Measurements from ENCODE around the gene CSNK2A2. TPM values are rescaled to one million over a fixed set of nuclear protein-coding genes. Genes with fewer than 3 reads are reported as not detected.

The CSNK2A2 gene
- polyA plus RNA-seq, 1 donor from 2014 or later, result 36.7 TPM

DNA sequence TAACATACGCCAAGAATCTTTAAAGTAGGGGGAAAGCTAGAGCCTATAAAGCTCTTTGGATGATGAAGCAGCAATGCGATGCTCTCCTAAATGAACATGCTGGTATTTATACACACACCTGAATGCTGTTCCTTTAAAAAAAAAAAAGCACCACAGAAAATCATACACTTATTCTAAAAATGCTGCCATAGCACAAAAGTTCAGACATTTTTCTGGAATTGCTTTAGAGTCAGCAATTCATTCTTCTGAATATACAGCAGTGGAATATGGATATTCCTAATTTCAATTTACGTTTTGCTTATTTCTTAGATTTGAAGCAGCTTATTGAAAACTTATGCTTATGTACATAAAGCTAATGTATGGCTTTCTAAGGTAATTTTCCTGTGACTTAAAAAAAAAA lies 3.1 kb downstream of the CSNK2A2 start:
- peaks cover 8% of the 10 kb centered on the region for H3K36me3 ChIP-seq (ENCODE audit: insufficient read depth, low read length)

DNA sequence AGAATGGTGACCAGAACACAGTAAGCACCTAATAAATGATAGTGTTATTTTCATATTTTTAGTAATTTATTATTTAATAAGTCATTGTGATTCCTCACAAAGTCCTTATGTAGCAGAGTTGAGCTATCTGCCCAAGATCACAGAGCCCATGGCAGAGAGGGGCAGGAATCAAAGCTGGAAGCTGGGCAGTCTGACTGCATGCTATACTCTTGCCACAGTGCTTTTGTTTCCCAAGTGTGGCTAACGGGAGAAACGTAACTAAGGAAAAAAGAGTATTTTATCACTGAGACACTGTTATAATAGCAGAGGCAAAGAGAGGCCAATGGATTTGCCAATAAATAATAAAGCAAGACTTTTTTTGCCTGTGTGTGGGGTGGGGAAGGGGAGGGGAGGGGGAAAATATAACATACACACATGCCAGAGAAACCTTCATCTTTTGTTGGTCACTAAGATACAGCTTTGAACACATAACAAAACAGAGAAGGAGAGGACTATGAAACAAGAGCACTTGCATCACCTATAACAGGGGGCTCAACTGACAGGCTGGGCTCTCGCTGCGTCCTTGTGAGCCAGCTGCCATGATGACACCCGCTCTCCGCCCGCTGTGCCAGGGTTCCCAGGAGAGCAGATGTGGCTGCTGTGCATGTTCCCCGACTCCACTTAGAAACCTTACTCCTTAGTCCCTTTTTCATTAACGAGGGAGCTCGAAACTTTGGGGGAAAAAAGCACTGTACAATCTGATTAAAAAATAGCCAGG lies 10.1 kb downstream of the CSNK2A2 start:
- Histone ChIP-seq H3K27ac (ENCODE audit: low read length) (no peak overlapping the region), H3K4me2 (ENCODE audit: low read length) (no peak overlapping the region), H3K27me3 (ENCODE audit: insufficient read depth, low read depth, low read length) (no peaks in the 10 kb centered on the region), H3K79me2 (replicated peaks; ENCODE audit: insufficient read depth, low read length) (peaks cover 14% of the 10 kb centered on the region), H3K4me3 (ENCODE audit: low read length) (no peak overlapping the region), H3F3A (ENCODE audit: insufficient read depth, low read length, poor library complexity, severe bottlenecking) (no peaks in the 10 kb centered on the region), H3K9me3 (ENCODE audit: low read length) (no peaks in the 10 kb centered on the region), H2AFZ (ENCODE audit: low read depth, low read length) (no peak overlapping the region), H3K36me3 (ENCODE audit: insufficient read depth, low read length) (peaks cover 13% of the 10 kb centered on the region), H4K20me1 (ENCODE audit: insufficient read depth) (no peaks in the 10 kb centered on the region), H3K9me2 (ENCODE audit: insufficient read depth, low read length) (no peaks in the 10 kb centered on the region), H3K9ac (ENCODE audit: low read length) (no peak overlapping the region)
- TF ChIP-seq TAF1 (IDR thresholded peaks at IDR 0.05; ENCODE audit: low read depth), result no peak
- no peak for TF ChIP-seq EZH2 (IDR thresholded peaks at IDR 0.05; ENCODE audit: borderline replicate concordance, insufficient read depth, low read length, poor library complexity, severe bottlenecking)
- TF ChIP-seq MXI1 (conservative IDR thresholded peaks at IDR 0.05; ENCODE audit: poor library complexity, severe bottlenecking), result no peak
- TF ChIP-seq EP300 (conservative IDR thresholded peaks at IDR 0.05; ENCODE audit: poor library complexity, severe bottlenecking), result no peak
- TF ChIP-seq POLR2AphosphoS5 (IDR thresholded peaks at IDR 0.05), result no peak

More for the DNA sequence above, 3.1 kb downstream of the CSNK2A2 start:
- Histone ChIP-seq H3K9me3 (ENCODE audit: low read length) (no peaks in the 10 kb centered on the region), H3K79me2 (replicated peaks; ENCODE audit: insufficient read depth, low read length) (peaks cover 28% of the 10 kb centered on the region), H4K20me1 (ENCODE audit: insufficient read depth) (no peaks in the 10 kb centered on the region), H3K27ac (ENCODE audit: low read length) (no peak overlapping the region), H3K27me3 (ENCODE audit: insufficient read depth, low read depth, low read length) (no peaks in the 10 kb centered on the region), H3K4me3 (ENCODE audit: low read length) (no peak overlapping the region), H3K9ac (ENCODE audit: low read length) (no peak overlapping the region), H3K4me2 (ENCODE audit: low read length) (no peak overlapping the region), H3K9me2 (ENCODE audit: insufficient read depth, low read length) (no peaks in the 10 kb centered on the region), H2AFZ (ENCODE audit: low read depth, low read length) (no peak overlapping the region), H3F3A (ENCODE audit: insufficient read depth, low read length, poor library complexity, severe bottlenecking) (no peaks in the 10 kb centered on the region)
- TF ChIP-seq EP300 (conservative IDR thresholded peaks at IDR 0.05; ENCODE audit: poor library complexity, severe bottlenecking) (no peak), SMC3 (conservative IDR thresholded peaks at IDR 0.05; ENCODE audit: poor library complexity) (no peak), EZH2 (IDR thresholded peaks at IDR 0.05; ENCODE audit: borderline replicate concordance, insufficient read depth, low read length, poor library complexity, severe bottlenecking) (no peak), RAD21 (conservative IDR thresholded peaks at IDR 0.05) (no peak), POLR2AphosphoS5 (IDR thresholded peaks at IDR 0.05) (no peak), MXI1 (conservative IDR thresholded peaks at IDR 0.05; ENCODE audit: poor library complexity, severe bottlenecking) (no peak), TAF1 (IDR thresholded peaks at IDR 0.05; ENCODE audit: low read depth) (no peak)
- TF ChIP-seq, protein P1, sequence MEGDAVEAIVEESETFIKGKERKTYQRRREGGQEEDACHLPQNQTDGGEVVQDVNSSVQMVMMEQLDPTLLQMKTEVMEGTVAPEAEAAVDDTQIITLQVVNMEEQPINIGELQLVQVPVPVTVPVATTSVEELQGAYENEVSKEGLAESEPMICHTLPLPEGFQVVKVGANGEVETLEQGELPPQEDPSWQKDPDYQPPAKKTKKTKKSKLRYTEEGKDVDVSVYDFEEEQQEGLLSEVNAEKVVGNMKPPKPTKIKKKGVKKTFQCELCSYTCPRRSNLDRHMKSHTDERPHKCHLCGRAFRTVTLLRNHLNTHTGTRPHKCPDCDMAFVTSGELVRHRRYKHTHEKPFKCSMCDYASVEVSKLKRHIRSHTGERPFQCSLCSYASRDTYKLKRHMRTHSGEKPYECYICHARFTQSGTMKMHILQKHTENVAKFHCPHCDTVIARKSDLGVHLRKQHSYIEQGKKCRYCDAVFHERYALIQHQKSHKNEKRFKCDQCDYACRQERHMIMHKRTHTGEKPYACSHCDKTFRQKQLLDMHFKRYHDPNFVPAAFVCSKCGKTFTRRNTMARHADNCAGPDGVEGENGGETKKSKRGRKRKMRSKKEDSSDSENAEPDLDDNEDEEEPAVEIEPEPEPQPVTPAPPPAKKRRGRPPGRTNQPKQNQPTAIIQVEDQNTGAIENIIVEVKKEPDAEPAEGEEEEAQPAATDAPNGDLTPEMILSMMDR (IDR thresholded peaks at IDR 0.05; ENCODE audit: poor library complexity, severe bottlenecking), result no peak
- TF ChIP-seq, protein P2, sequence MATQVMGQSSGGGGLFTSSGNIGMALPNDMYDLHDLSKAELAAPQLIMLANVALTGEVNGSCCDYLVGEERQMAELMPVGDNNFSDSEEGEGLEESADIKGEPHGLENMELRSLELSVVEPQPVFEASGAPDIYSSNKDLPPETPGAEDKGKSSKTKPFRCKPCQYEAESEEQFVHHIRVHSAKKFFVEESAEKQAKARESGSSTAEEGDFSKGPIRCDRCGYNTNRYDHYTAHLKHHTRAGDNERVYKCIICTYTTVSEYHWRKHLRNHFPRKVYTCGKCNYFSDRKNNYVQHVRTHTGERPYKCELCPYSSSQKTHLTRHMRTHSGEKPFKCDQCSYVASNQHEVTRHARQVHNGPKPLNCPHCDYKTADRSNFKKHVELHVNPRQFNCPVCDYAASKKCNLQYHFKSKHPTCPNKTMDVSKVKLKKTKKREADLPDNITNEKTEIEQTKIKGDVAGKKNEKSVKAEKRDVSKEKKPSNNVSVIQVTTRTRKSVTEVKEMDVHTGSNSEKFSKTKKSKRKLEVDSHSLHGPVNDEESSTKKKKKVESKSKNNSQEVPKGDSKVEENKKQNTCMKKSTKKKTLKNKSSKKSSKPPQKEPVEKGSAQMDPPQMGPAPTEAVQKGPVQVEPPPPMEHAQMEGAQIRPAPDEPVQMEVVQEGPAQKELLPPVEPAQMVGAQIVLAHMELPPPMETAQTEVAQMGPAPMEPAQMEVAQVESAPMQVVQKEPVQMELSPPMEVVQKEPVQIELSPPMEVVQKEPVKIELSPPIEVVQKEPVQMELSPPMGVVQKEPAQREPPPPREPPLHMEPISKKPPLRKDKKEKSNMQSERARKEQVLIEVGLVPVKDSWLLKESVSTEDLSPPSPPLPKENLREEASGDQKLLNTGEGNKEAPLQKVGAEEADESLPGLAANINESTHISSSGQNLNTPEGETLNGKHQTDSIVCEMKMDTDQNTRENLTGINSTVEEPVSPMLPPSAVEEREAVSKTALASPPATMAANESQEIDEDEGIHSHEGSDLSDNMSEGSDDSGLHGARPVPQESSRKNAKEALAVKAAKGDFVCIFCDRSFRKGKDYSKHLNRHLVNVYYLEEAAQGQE (IDR thresholded peaks at IDR 0.05; ENCODE audit: borderline replicate concordance), result no peak

Measured in neural cell (in vitro differentiated cells).